ENCODE results near the gene TMOD4. TPM values are rescaled to one million over a fixed set of nuclear protein-coding genes. Genes with fewer than 3 reads are reported as not detected.

The TMOD4 gene
- total RNA-seq, 1 experiment from 2014 or later, result 2.1 TPM

GRCh38 chr1:151147132-151147503 is 28.7 kb downstream of the TMOD4 start:
- Mint-ChIP-seq H3K27ac (ENCODE audit: unreplicated experiment) (no peak overlapping the region), H3K36me3 (ENCODE audit: insufficient read depth, unreplicated experiment) (peaks cover 10% of the 10 kb centered on the region), H3K4me3 (ENCODE audit: low read depth, unreplicated experiment) (peak overlapping the region; percentile 77), H3K9me3 (ENCODE audit: low read depth, unreplicated experiment) (no peaks in the 10 kb centered on the region), H3K27me3 (ENCODE audit: unreplicated experiment) (peaks cover 25% of the 10 kb centered on the region), H3K4me1 (ENCODE audit: low read depth, unreplicated experiment) (no peaks in the 10 kb centered on the region)
- no TSS peak for BruUV-seq (replicated peaks)
- no peak for DNase-seq
- intact Hi-C loops (cut with micrococcal nuclease; ENCODE audit: unreplicated experiment), result no loop called here
- CTCF ChIA-PET, result interaction anchor here (1.0 to 1.6 kb wide), 2 partner anchors 12 to 47 kb away, joined by 3 to 8 read pairs; no protein-coding TSS in a partner anchor
- no peak for TF ChIP-seq CTCF (IDR thresholded peaks at IDR 0.05; ENCODE audit: unreplicated experiment)

- Mint-ChIP-seq H3K27ac (ENCODE audit: unreplicated experiment) (no peak within 1 kb of the TSS), H3K36me3 (ENCODE audit: insufficient read depth, unreplicated experiment) (peaks cover 10% of the 10 kb centered on the region), H3K4me1 (ENCODE audit: low read depth, unreplicated experiment) (no peaks in the 10 kb centered on the region), H3K27me3 (ENCODE audit: unreplicated experiment) (peaks cover 25% of the 10 kb centered on the region), H3K4me3 (ENCODE audit: low read depth, unreplicated experiment) (peak within 1 kb of the TSS; percentile 77), H3K9me3 (ENCODE audit: low read depth, unreplicated experiment) (no peaks in the 10 kb centered on the region)
- intact Hi-C loops (cut with micrococcal nuclease; ENCODE audit: unreplicated experiment), result no loop called here
- peak; percentile 97 for DNase-seq
- CTCF ChIA-PET, result interaction anchor here (1.0 to 1.6 kb wide), 2 partner anchors 11 to 47 kb away, joined by 3 to 8 read pairs; no protein-coding TSS in a partner anchor
- no peak for TF ChIP-seq CTCF (IDR thresholded peaks at IDR 0.05; ENCODE audit: unreplicated experiment)
- no TSS peak for BruUV-seq (replicated peaks)
Measured at GRCh38 chr1:151146412-151147131, 29.2 kb downstream of the TMOD4 start, which contains the start of gene SEMA6C. SEMA6C (minus strand) TSS chr1:151146631; CDS start chr1:151142621, 4,010 bp downstream.

GRCh38 chr1:151146072-151146411 is 29.7 kb downstream of the TMOD4 start:
- Mint-ChIP-seq H3K4me1 (ENCODE audit: low read depth, unreplicated experiment) (no peaks in the 10 kb centered on the region), H3K27me3 (ENCODE audit: unreplicated experiment) (peaks cover 25% of the 10 kb centered on the region), H3K9me3 (ENCODE audit: low read depth, unreplicated experiment) (no peaks in the 10 kb centered on the region), H3K36me3 (ENCODE audit: insufficient read depth, unreplicated experiment) (peaks cover 10% of the 10 kb centered on the region), H3K4me3 (ENCODE audit: low read depth, unreplicated experiment) (peak overlapping the region; percentile 77), H3K27ac (ENCODE audit: unreplicated experiment) (no peak overlapping the region)
- CTCF ChIA-PET, result interaction anchor here (0.5 to 1.6 kb wide), 2 partner anchors 46 to 61 kb away, joined by 3 to 8 read pairs; no protein-coding TSS in a partner anchor
- intact Hi-C loops (cut with micrococcal nuclease; ENCODE audit: unreplicated experiment), result no loop called here
- no peak for DNase-seq
- BruUV-seq (replicated peaks), result no TSS peak
- no peak for TF ChIP-seq CTCF (IDR thresholded peaks at IDR 0.05; ENCODE audit: unreplicated experiment)

- no TSS peak for BruUV-seq (replicated peaks)
- H3K27me3 Mint-ChIP-seq (ENCODE audit: unreplicated experiment), result peaks cover 25% of the 10 kb centered on the region
- CTCF ChIA-PET, result interaction anchor here (0.5 to 1.6 kb wide), 3 partner anchors 46 to 78 kb away, joined by 3 to 8 read pairs (median 3); no protein-coding TSS in a partner anchor
- H3K4me3 Mint-ChIP-seq (ENCODE audit: low read depth, unreplicated experiment), result peak overlapping the region; percentile 77
- DNase-seq, result no peak
- no peaks in the 10 kb centered on the region for H3K4me1 Mint-ChIP-seq (ENCODE audit: low read depth, unreplicated experiment)
- peaks cover 10% of the 10 kb centered on the region for H3K36me3 Mint-ChIP-seq (ENCODE audit: insufficient read depth, unreplicated experiment)
- H3K27ac Mint-ChIP-seq (ENCODE audit: unreplicated experiment), result no peak overlapping the region
- no peak for TF ChIP-seq CTCF (IDR thresholded peaks at IDR 0.05; ENCODE audit: unreplicated experiment)
- no peaks in the 10 kb centered on the region for H3K9me3 Mint-ChIP-seq (ENCODE audit: low read depth, unreplicated experiment)
- intact Hi-C loops (cut with micrococcal nuclease; ENCODE audit: unreplicated experiment), result no loop called here
Measured at GRCh38 chr1:151145304-151146071, 30.3 kb downstream of the TMOD4 start.
